PC-3 (cell line): ENCODE data around the gene CAPZB.

Source experiments
- CTCF ChIP-seq: fragments of 300-600 bp; sonication (generic); conservative IDR thresholded peaks from 2 replicates; pipeline ENCODE4 v1.5.1; 2017; ENCODE audit warnings: antibody characterized with exemption, low read depth, mild to moderate bottlenecking, low read length
- EZH2 ChIP-seq: fragments of 300-600 bp; sonication (generic); IDR thresholded peaks from one replicate; pipeline ENCODE4 v1.6.1; 2017; ENCODE audit warnings: antibody characterized with exemption, mild to moderate bottlenecking, low read length; ENCODE audit not compliant: unreplicated experiment

DNA sequence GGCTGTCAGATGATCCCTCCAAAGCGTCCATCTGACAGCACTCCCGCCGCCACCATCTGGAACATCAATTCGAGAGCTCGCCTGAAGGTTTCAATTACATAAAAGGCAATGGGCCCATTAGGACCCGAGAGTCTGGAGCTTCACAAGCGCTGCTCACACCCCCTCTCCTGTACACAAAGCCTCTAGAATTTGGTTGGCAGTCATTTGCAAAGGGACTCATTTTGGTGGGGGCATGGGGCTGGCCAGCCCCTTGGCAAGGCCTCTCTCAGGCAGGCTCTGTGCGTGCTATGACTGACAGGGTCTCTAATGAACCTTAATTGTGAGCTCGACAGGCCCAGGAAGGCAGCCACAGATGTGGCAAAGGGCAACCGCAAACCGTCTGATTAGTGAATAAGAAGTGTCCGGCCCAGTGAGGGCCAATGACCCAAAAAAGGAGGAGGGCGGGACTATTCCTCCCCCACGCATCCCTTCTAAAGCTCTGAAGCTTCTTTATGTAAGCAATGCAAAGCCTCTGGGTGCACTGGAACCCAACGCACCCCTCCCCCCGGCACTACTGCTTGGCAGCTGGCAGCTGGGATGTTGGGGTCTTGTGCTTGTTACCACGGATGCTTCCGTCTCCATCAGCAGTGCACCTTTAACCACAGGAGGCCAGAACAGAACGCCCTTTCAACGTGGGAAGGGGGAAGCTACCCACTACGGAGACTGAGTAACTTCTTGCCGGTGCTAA lies 79.4 kb downstream of the CAPZB start:
- no peak for TF ChIP-seq CTCF
- TF ChIP-seq EZH2, result no peak
